ENCODE results near the gene NRP2.

DNA sequence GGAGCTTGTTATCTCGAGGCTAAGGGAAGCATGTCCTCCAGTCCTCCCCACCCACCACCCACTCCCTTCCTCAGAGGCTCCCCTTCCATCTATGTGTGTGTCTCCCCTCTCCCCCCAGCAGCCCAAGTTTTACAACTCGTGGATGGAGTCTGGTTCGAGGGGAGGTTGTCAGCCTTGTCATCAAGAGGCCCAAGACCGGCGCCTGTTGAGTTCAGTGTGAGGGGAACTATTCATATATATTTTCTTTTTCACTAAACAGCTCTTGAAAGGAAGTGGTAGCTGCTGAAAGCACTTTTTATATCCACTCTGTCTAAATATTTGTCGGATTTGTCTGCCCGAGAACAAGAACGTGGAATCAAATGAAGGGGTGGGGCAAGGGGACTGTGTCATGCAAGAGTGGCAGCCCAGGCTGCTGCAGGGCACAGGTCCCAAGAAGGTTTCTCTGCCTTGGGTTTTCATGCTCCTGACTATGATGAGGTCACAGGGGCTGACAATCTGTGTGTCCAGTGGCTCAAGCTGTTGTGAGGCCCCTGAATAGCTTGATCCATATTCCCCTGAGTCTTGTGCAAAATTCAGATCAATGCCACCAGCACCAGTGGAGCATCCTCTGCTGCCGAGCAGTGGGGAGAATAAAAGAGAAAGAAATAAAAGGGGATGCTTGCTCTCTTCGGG is 35.0 kb downstream of the NRP2 start:
- TF ChIP-seq, protein P1, sequence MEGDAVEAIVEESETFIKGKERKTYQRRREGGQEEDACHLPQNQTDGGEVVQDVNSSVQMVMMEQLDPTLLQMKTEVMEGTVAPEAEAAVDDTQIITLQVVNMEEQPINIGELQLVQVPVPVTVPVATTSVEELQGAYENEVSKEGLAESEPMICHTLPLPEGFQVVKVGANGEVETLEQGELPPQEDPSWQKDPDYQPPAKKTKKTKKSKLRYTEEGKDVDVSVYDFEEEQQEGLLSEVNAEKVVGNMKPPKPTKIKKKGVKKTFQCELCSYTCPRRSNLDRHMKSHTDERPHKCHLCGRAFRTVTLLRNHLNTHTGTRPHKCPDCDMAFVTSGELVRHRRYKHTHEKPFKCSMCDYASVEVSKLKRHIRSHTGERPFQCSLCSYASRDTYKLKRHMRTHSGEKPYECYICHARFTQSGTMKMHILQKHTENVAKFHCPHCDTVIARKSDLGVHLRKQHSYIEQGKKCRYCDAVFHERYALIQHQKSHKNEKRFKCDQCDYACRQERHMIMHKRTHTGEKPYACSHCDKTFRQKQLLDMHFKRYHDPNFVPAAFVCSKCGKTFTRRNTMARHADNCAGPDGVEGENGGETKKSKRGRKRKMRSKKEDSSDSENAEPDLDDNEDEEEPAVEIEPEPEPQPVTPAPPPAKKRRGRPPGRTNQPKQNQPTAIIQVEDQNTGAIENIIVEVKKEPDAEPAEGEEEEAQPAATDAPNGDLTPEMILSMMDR (IDR thresholded peaks at IDR 0.05): no peak
- TF ChIP-seq POLR2AphosphoS5 (IDR thresholded peaks at IDR 0.05): no peak
- TF ChIP-seq POLR2A (IDR thresholded peaks at IDR 0.05): no peak
- no peak for TF ChIP-seq EP300 (IDR thresholded peaks at IDR 0.05; ENCODE audit: low read depth)

All from transverse colon (tissue), 4 donors.